Liver (tissue), 3 donors: ENCODE data around the gene MICU2.

Source experiments
- EGR1 ChIP-seq, 2 donors: IDR thresholded peaks; 2 replicates each; pipeline ENCODE4 v1.6.1; 2016 to 2018; ENCODE audit warnings: antibody characterized with exemption in 2 of 2, low read depth in 2 of 2
- MAX ChIP-seq: IDR thresholded peaks from 2 replicates; pipeline ENCODE4 v1.6.1; 2016; ENCODE audit warnings: antibody characterized with exemption
- RAD21 ChIP-seq, 2 donors: IDR thresholded peaks; 2 replicates each; pipeline ENCODE4 v1.6.1; 2016; ENCODE audit warnings: antibody characterized with exemption in 2 of 2, mild to moderate bottlenecking in 2 of 2
- SP1 ChIP-seq: IDR thresholded peaks from 2 replicates; pipeline ENCODE4 v1.6.1; 2018; ENCODE audit warnings: antibody characterized with exemption, mild to moderate bottlenecking
- ZBTB33 ChIP-seq: IDR thresholded peaks from 2 replicates; pipeline ENCODE4 v1.6.1; 2016; ENCODE audit warnings: antibody characterized with exemption
- TF ChIP-seq, protein P1 (sequence below): fragments of 150-350 bp; IDR thresholded peaks from 2 replicates; pipeline ENCODE4 v1.5.1; 2017; ENCODE audit warnings: improper control_type of control experiment, low read depth, low read length; ENCODE audit not compliant: missing input control
- donor health status: healthy.
- donor health status: healthy.

- no peak for TF ChIP-seq EGR1 (IDR thresholded peaks at IDR 0.05; ENCODE audit: low read depth in 2 of 2)
- TF ChIP-seq, protein P1, sequence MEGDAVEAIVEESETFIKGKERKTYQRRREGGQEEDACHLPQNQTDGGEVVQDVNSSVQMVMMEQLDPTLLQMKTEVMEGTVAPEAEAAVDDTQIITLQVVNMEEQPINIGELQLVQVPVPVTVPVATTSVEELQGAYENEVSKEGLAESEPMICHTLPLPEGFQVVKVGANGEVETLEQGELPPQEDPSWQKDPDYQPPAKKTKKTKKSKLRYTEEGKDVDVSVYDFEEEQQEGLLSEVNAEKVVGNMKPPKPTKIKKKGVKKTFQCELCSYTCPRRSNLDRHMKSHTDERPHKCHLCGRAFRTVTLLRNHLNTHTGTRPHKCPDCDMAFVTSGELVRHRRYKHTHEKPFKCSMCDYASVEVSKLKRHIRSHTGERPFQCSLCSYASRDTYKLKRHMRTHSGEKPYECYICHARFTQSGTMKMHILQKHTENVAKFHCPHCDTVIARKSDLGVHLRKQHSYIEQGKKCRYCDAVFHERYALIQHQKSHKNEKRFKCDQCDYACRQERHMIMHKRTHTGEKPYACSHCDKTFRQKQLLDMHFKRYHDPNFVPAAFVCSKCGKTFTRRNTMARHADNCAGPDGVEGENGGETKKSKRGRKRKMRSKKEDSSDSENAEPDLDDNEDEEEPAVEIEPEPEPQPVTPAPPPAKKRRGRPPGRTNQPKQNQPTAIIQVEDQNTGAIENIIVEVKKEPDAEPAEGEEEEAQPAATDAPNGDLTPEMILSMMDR: no peak
- no peak for TF ChIP-seq RAD21 (IDR thresholded peaks at IDR 0.05)
- TF ChIP-seq SP1: no peak
- TF ChIP-seq ZBTB33: no peak
- TF ChIP-seq MAX: no peak
Measured at GRCh38 chr13:21453387-21454081, 150.4 kb downstream of the MICU2 start.
